H9 (cell line): Measurements from ENCODE around the gene SLC30A1. TPM values are rescaled to one million over a fixed set of nuclear protein-coding genes. Genes with fewer than 3 reads are reported as not detected.

Source experiments
- DNase-seq: peaks from one replicate; pipeline ENCODE4 v3.0.0-alpha.2; 2017
- H2AFZ ChIP-seq: one replicate; pipeline ENCODE4 v1.6.1; 2013; ENCODE audit warnings: mild to moderate bottlenecking, low read length, control low read depth, moderate library complexity
- H2AK5ac ChIP-seq: 2 replicates; pipeline ENCODE4 v1.6.1; 2013; ENCODE audit warnings: low read length, control low read depth, mixed read lengths; ENCODE audit not compliant: insufficient read length
- H2BK120ac ChIP-seq: one replicate; pipeline ENCODE4 v1.6.1; 2013; ENCODE audit warnings: low read depth, mild to moderate bottlenecking, low read length, control low read depth, inconsistent platforms; ENCODE audit not compliant: poor library complexity, severe bottlenecking
- H2BK12ac ChIP-seq: 2 replicates; pipeline ENCODE4 v1.6.1; 2013; ENCODE audit warnings: low read length, control low read depth, mixed read lengths, low read depth; ENCODE audit not compliant: insufficient read length
- H2BK15ac ChIP-seq: 2 replicates; pipeline ENCODE4 v1.6.1; 2013; ENCODE audit warnings: low read depth, low read length, control low read depth
- H2BK20ac ChIP-seq: one replicate; pipeline ENCODE4 v1.6.1; 2013; ENCODE audit warnings: low read depth, mild to moderate bottlenecking, low read length, control low read depth, inconsistent platforms; ENCODE audit not compliant: poor library complexity, severe bottlenecking
- H2BK5ac ChIP-seq: 2 replicates; pipeline ENCODE4 v1.6.1; 2013; ENCODE audit warnings: low read length, control low read depth, mixed read lengths; ENCODE audit not compliant: insufficient read length
- H3K14ac ChIP-seq: 2 replicates; pipeline ENCODE4 v1.6.1; 2013; ENCODE audit warnings: low read length, control low read depth; ENCODE audit not compliant: insufficient read depth
- H3K18ac ChIP-seq: 2 replicates; pipeline ENCODE4 v1.6.1; 2013; ENCODE audit warnings: low read depth, mild to moderate bottlenecking, mixed read lengths, low read length, control low read depth; ENCODE audit not compliant: insufficient read length
- H3K23ac ChIP-seq: 2 replicates; pipeline ENCODE4 v1.6.1; 2013; ENCODE audit warnings: low read length, control low read depth, mixed read lengths, low read depth; ENCODE audit not compliant: insufficient read length
- H3K23me2 ChIP-seq: 2 replicates; pipeline ENCODE4 v1.6.1; 2013; ENCODE audit warnings: low read depth, mild to moderate bottlenecking, mixed read lengths, low read length, control low read depth; ENCODE audit not compliant: insufficient read length, poor library complexity, severe bottlenecking
- H3K27ac ChIP-seq: 2 replicates; pipeline ENCODE4 v1.5.1; 2013; ENCODE audit warnings: low read length, control low read depth, mixed read lengths, low read depth; ENCODE audit not compliant: insufficient read length
- H3K27me3 ChIP-seq: 2 replicates; pipeline ENCODE4 v1.6.1; 2013; ENCODE audit warnings: low read length, control low read depth, inconsistent platforms; ENCODE audit not compliant: insufficient read depth
- H3K4ac ChIP-seq: 2 replicates; pipeline ENCODE4 v1.6.1; 2013; ENCODE audit warnings: low read depth, mild to moderate bottlenecking, control low read depth, inconsistent platforms, low read length, moderate library complexity
- H3K4me1 ChIP-seq: 2 replicates; pipeline ENCODE4 v1.6.1; 2013; ENCODE audit warnings: low read length, control low read depth, inconsistent platforms; ENCODE audit not compliant: insufficient read depth
- H3K4me2 ChIP-seq: 2 replicates; pipeline ENCODE4 v1.6.1; 2013; ENCODE audit warnings: low read length, control low read depth, mixed read lengths; ENCODE audit not compliant: insufficient read length, insufficient read depth
- H3K56ac ChIP-seq: 2 replicates; pipeline ENCODE4 v1.6.1; 2013; ENCODE audit warnings: low read depth, mild to moderate bottlenecking, mixed read lengths, low read length, control low read depth; ENCODE audit not compliant: insufficient read length
- H3K79me1 ChIP-seq: 2 replicates; pipeline ENCODE4 v1.6.1; 2013; ENCODE audit warnings: low read depth, mild to moderate bottlenecking, moderate library complexity, low read length, control low read depth, inconsistent platforms; ENCODE audit not compliant: insufficient read depth, poor library complexity, severe bottlenecking
- H3K79me2 ChIP-seq: 2 replicates; pipeline ENCODE4 v1.6.1; 2013; ENCODE audit warnings: low read length, control low read depth, inconsistent platforms; ENCODE audit not compliant: insufficient read depth
- H3K9ac ChIP-seq: 2 replicates; pipeline ENCODE4 v1.6.1; 2013; ENCODE audit warnings: low read length, control low read depth, mixed read lengths; ENCODE audit not compliant: insufficient read length; ENCODE audit errors: extremely low read depth
- H3K9me3 ChIP-seq: one replicate; pipeline ENCODE4 v1.6.1; 2013; ENCODE audit warnings: low read depth, low read length, inconsistent platforms; ENCODE audit not compliant: control insufficient read depth
- H3T11ph ChIP-seq: one replicate; pipeline ENCODE4 v1.6.1; 2013; ENCODE audit warnings: mild to moderate bottlenecking, low read length, control low read depth, inconsistent platforms
- H4K20me1 ChIP-seq: one replicate; pipeline ENCODE4 v1.6.1; 2013; ENCODE audit not compliant: control insufficient read depth, insufficient read length, insufficient read depth
- H4K5ac ChIP-seq: 2 replicates; pipeline ENCODE4 v1.6.1; 2013; ENCODE audit warnings: low read depth, mild to moderate bottlenecking, mixed read lengths, low read length, control low read depth; ENCODE audit not compliant: insufficient read length
- H4K8ac ChIP-seq: replicated peaks from 2 replicates; pipeline ENCODE4 v1.6.1; 2013; ENCODE audit warnings: low read length, control low read depth, mixed read lengths, low read depth; ENCODE audit not compliant: insufficient read length
- H4K91ac ChIP-seq: 2 replicates; pipeline ENCODE4 v1.6.1; 2013; ENCODE audit warnings: low read depth, mild to moderate bottlenecking, moderate library complexity, mixed read lengths, low read length, control low read depth; ENCODE audit not compliant: insufficient read length
- H3K27ac Mint-ChIP-seq, 3 experiments: 2 replicates in 2 of 3; 3 replicates in 1 of 3; pipeline ENCODE4 v1.8.0; 2020 to 2021; ENCODE audit warnings: mixed read lengths in 3 of 3, mild to moderate bottlenecking in 1 of 3, moderate library complexity in 1 of 3
- H3K27me3 Mint-ChIP-seq: 2 replicates; pipeline ENCODE4 v1.8.0; 2021; ENCODE audit warnings: low read depth, mild to moderate bottlenecking, moderate library complexity, mixed read lengths
- H3K36me3 Mint-ChIP-seq, 3 experiments: 2 replicates in 2 of 3; 3 replicates in 1 of 3; pipeline ENCODE4 v1.8.0; 2020 to 2021; ENCODE audit warnings: low read depth in 3 of 3, mixed read lengths in 3 of 3; ENCODE audit not compliant: insufficient read depth in 1 of 3
- H3K4me1 Mint-ChIP-seq, 2 experiments: 2 replicates each; pipeline ENCODE4 v1.8.0; 2020; ENCODE audit warnings: mixed read lengths in 2 of 2
- H3K4me3 Mint-ChIP-seq, 2 experiments: 2 replicates in 1 of 2; 3 replicates in 1 of 2; pipeline ENCODE4 v1.8.0; 2020 to 2021; ENCODE audit warnings: mild to moderate bottlenecking in 2 of 2, mixed read lengths in 2 of 2, moderate library complexity in 1 of 2
- H3K9me3 Mint-ChIP-seq, 2 experiments: 2 replicates in 1 of 2; 3 replicates in 1 of 2; pipeline ENCODE4 v1.8.0; 2020; ENCODE audit warnings: mild to moderate bottlenecking in 2 of 2, mixed read lengths in 2 of 2, moderate library complexity in 1 of 2
- CTCF ChIP-seq: fragments of 200-600 bp; sonication (generic); conservative IDR thresholded peaks from 3 replicates; pipeline ENCODE4 v1.8.0; 2021; ENCODE audit warnings: antibody characterized with exemption, mild to moderate bottlenecking
- WGBS: extraction: QIAGEN DNeasy Blood & Tissue Kit; methylation state at CpG from one replicate; pipeline ENCODE4 v1.1.7; 2013; ENCODE audit warnings: missing lambda C conversion rate, low lambda C conversion rate, mixed read lengths; ENCODE audit not compliant: insufficient read length; ENCODE audit errors: extremely low coverage; 5-methylcytosine and 5-hydroxymethylcytosine counted together
- total RNA-seq: library from RNA; stranded (reverse); gene quantifications from 2 replicates; pipeline ENCODE4 v1.2.1, GENCODE V29; 2021

Gene SLC30A1
- total RNA-seq, 1 experiment from 2014 or later: 17.1 TPM

GRCh38 chr1:211616231-211616964 lies 37.4 kb upstream of the SLC30A1 start:
- no CpG with 5 or more reads among the region's 13 CpGs for WGBS
- no peak overlapping the region for H3K27ac ChIP-seq

More at GRCh38 chr1:211616231-211616964, 37.4 kb upstream of the SLC30A1 start:
- no peak overlapping the region for H2AK5ac ChIP-seq
- Mint-ChIP-seq H3K4me3 (no peak overlapping the region), H3K27ac (no peak overlapping the region), H3K36me3 (no peaks in the 10 kb centered on the region), H3K4me1 (peaks cover 0 to 5% of the 10 kb centered on the region in 2 experiments; a peak in 1 of 4 replicates), H3K9me3 (no peaks in the 10 kb centered on the region), H3K27me3 (no peaks in the 10 kb centered on the region)
- no peak overlapping the region for H2BK120ac ChIP-seq
- H4K91ac ChIP-seq: no peak overlapping the region
- no peaks in the 10 kb centered on the region for H3K4me1 ChIP-seq
- H2BK20ac ChIP-seq: no peak overlapping the region
- no peak overlapping the region for H3K23ac ChIP-seq
- H3K79me1 ChIP-seq: no peaks in the 10 kb centered on the region
- H3K4me2 ChIP-seq: no peak overlapping the region
- H3K4ac ChIP-seq: no peak overlapping the region
- no peak overlapping the region for H4K8ac ChIP-seq
- H3K23me2 ChIP-seq: no peaks in the 10 kb centered on the region
- H3K9me3 ChIP-seq: no peaks in the 10 kb centered on the region
- no peak overlapping the region for H3K14ac ChIP-seq
- H2BK5ac ChIP-seq: no peak overlapping the region
- no peak for DNase-seq
- H3K9ac ChIP-seq: no peak overlapping the region
- no peak overlapping the region for H2BK15ac ChIP-seq
- no peak overlapping the region for H2AFZ ChIP-seq
- no peaks in the 10 kb centered on the region for H3K79me2 ChIP-seq
- H3K27me3 ChIP-seq: no peaks in the 10 kb centered on the region
- H3K18ac ChIP-seq: no peak overlapping the region
- H3K56ac ChIP-seq: no peak overlapping the region
- no peak for TF ChIP-seq CTCF
- no peak overlapping the region for H2BK12ac ChIP-seq
- H4K20me1 ChIP-seq: no peaks in the 10 kb centered on the region
- H4K5ac ChIP-seq: no peak overlapping the region
- H3T11ph ChIP-seq: no peak overlapping the region
